GM23338 (cell line): ENCODE data around the gene CACNG3. TPM values are rescaled to one million over a fixed set of nuclear protein-coding genes. Genes with fewer than 3 reads are reported as not detected.

ENCODE experiments used
- ATAC-seq: fragments of 200-7000 bp; cut with Tn5 transposase; 3 replicates; pipeline ENCODE4 v1.9.1; 2020
- DNase-seq: peaks from one replicate; pipeline ENCODE4 v3.0.0-alpha.2; 2015; ENCODE audit warnings: low spot score
- H2AFZ ChIP-seq: fragments of 200-600 bp; sonication (generic); 2 replicates; pipeline ENCODE4 v1.8.0; 2016; ENCODE audit warnings: antibody characterized with exemption, mild to moderate bottlenecking, moderate library complexity
- H3F3A ChIP-seq: fragments of 200-600 bp; sonication (generic); replicated peaks from 2 replicates; pipeline ENCODE4 v1.8.0; 2017; ENCODE audit warnings: antibody characterized with exemption, mixed run types, low read depth
- H3K27ac ChIP-seq: fragments of 200-600 bp; sonication (generic); 2 replicates; pipeline ENCODE4 v1.6.1; 2016; ENCODE audit warnings: low read depth
- H3K27me3 ChIP-seq: fragments of 200-600 bp; sonication (generic); 2 replicates; pipeline ENCODE4 v1.8.0; 2016; ENCODE audit warnings: mild to moderate bottlenecking, mixed run types, moderate library complexity; ENCODE audit not compliant: insufficient read depth
- H3K36me3 ChIP-seq: fragments of 200-600 bp; sonication (generic); 2 replicates; pipeline ENCODE4 v1.8.0; 2016; ENCODE audit warnings: mild to moderate bottlenecking; ENCODE audit not compliant: insufficient read depth
- H3K4me1 ChIP-seq: fragments of 200-600 bp; sonication (generic); 2 replicates; pipeline ENCODE4 v1.8.0; 2016; ENCODE audit warnings: mild to moderate bottlenecking, moderate library complexity; ENCODE audit not compliant: insufficient read depth
- H3K4me2 ChIP-seq: fragments of 200-600 bp; sonication (generic); 2 replicates; pipeline ENCODE4 v1.7.1; 2017; ENCODE audit warnings: mixed run types
- H3K4me3 ChIP-seq: fragments of 200-600 bp; sonication (generic); 2 replicates; pipeline ENCODE4 v1.6.1; 2016; ENCODE audit warnings: mixed run types
- H3K79me2 ChIP-seq: fragments of 200-600 bp; sonication (generic); replicated peaks from 2 replicates; pipeline ENCODE4 v1.8.0; 2017; ENCODE audit warnings: mild to moderate bottlenecking; ENCODE audit not compliant: insufficient read depth
- H3K9me2 ChIP-seq: fragments of 200-600 bp; sonication (generic); 2 replicates; pipeline ENCODE4 v1.8.0; 2017; ENCODE audit not compliant: insufficient read depth
- H4K20me1 ChIP-seq: fragments of 200-600 bp; sonication (generic); replicated peaks from 2 replicates; pipeline ENCODE4 v1.8.0; 2017; ENCODE audit warnings: mild to moderate bottlenecking; ENCODE audit not compliant: insufficient read depth
- H3K27ac Mint-ChIP-seq: 2 replicates; pipeline ENCODE4 v1.8.0; 2020; ENCODE audit warnings: inconsistent platforms, mild to moderate bottlenecking, moderate library complexity, mixed read lengths
- H3K27me3 Mint-ChIP-seq: 3 replicates; pipeline ENCODE4 v1.8.0; 2022; ENCODE audit warnings: low read depth, mild to moderate bottlenecking, moderate library complexity, mixed read lengths, inconsistent platforms; ENCODE audit not compliant: insufficient read depth, poor library complexity
- H3K36me3 Mint-ChIP-seq: 3 replicates; pipeline ENCODE4 v1.8.0; 2021; ENCODE audit warnings: low read depth, mild to moderate bottlenecking, inconsistent platforms, moderate library complexity, mixed read lengths
- H3K4me1 Mint-ChIP-seq: 3 replicates; pipeline ENCODE4 v1.8.0; 2020; ENCODE audit warnings: mild to moderate bottlenecking, inconsistent platforms, mixed read lengths
- H3K4me3 Mint-ChIP-seq: 3 replicates; pipeline ENCODE4 v1.8.0; 2021; ENCODE audit warnings: moderate library complexity, mild to moderate bottlenecking, inconsistent platforms, mixed read lengths
- H3K9me3 Mint-ChIP-seq: 3 replicates; pipeline ENCODE4 v1.8.0; 2020; ENCODE audit warnings: moderate library complexity, mild to moderate bottlenecking, inconsistent platforms, mixed read lengths
- CREB1 ChIP-seq: fragments of 250-450 bp; sonication (Bioruptor Pico); IDR thresholded peaks from 2 replicates; pipeline ENCODE4 v1.5.0; 2020; ENCODE audit warnings: low read depth, mild to moderate bottlenecking, moderate library complexity
- EZH2 ChIP-seq: fragments of 200-600 bp; sonication (generic); IDR thresholded peaks from one replicate; pipeline ENCODE4 v1.8.0; 2017; ENCODE audit warnings: antibody characterized with exemption, mild to moderate bottlenecking, low read depth; ENCODE audit not compliant: unreplicated experiment
- STAT1 ChIP-seq: IDR thresholded peaks from one replicate; pipeline ENCODE4 v1.6.1; 2016; ENCODE audit warnings: antibody characterized with exemption; ENCODE audit not compliant: unreplicated experiment
- ZNF114 ChIP-seq: fragments of 250-450 bp; sonication (Bioruptor Pico); IDR thresholded peaks from 2 replicates; pipeline ENCODE4 v1.5.0; 2020; ENCODE audit warnings: mild to moderate bottlenecking, moderate library complexity
- ZNF331 ChIP-seq: fragments of 250-450 bp; sonication (Bioruptor Pico); IDR thresholded peaks from 2 replicates; pipeline ENCODE4 v1.5.0; 2020; ENCODE audit warnings: low read depth, mild to moderate bottlenecking, moderate library complexity
- polyA plus RNA-seq: library from polyadenylated mRNA; unstranded; fragments of >200 nt; fragmentation: Nextera tagmentation; extraction: Ambion mirVana; gene quantifications from 2 replicates; pipeline ENCODE4 v1.2.1, GENCODE V29; 2016
- total RNA-seq: library from RNA; depleted of rRNA; stranded (reverse); fragments of >200 nt; shearing (Covaris generic); gene quantifications from 2 replicates; pipeline ENCODE4 v1.2.3, GENCODE V29; 2014
- TF ChIP-seq, protein P1 (sequence below), 2 experiments: fragments of 200-600 bp in 1 of 2; sonication (generic) in 1 of 2; conservative IDR thresholded peaks; 2 replicates each; pipeline versions ENCODE4 v1.5.1 to v1.6.1; 2016 to 2017; ENCODE audit warnings: antibody characterized with exemption in 2 of 2, low read depth in 2 of 2, mild to moderate bottlenecking in 2 of 2, moderate library complexity in 1 of 2
- TF ChIP-seq, protein P2 (sequence below): IDR thresholded peaks from one replicate; pipeline ENCODE4 v1.6.1; 2018; ENCODE audit warnings: antibody characterized with exemption; ENCODE audit not compliant: unreplicated experiment

The CACNG3 gene
- total and polyA plus RNA-seq, 2 experiments from 2014 or later, result not detected

DNA sequence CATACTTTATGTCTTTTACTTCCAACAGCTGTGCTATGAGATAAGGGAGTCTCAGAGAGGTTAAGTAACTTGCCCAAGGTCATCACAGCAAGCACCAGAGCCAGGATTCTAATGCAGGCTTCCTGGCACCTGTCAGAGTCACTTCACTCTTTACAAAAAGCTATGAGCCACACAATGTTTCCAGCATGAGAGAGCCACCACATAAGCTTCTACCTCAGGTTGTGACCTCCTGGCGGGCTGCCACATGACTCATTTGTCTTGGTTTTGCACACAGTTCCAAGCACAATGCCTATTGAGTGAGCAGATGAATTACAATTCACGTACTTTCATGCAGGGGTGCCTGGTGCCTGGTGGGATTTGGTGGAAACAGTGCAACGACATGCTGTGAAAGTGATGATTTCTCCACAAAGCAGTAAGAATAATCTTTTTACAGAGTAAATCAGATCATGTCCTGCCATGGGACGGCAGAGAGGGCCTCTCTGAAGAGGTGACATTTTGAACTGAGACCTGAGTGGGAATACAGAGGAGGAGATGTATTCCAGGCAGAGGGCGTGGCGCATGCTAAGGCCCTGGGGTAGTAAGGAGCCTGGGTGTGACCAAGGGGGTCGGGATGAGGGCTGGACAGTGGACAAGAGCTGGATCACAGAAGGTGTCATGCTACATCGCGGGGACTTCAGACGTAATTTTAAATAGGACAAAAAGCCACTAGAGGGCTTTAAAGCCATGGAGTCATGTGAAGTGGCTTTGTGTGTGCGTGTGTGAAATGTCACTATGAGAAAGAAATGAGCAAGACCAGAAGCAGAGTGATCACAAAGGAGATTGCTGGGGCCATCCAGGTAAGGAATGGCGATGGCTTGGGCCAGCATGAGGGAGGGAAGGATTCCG lies 53.4 kb downstream of the CACNG3 start:
- Histone ChIP-seq H3K4me2 (no peak overlapping the region), H3F3A (no peaks in the 10 kb centered on the region), H3K4me1 (no peaks in the 10 kb centered on the region), H3K36me3 (no peaks in the 10 kb centered on the region), H3K4me3 (no peak overlapping the region), H2AFZ (no peak overlapping the region), H3K79me2 (no peaks in the 10 kb centered on the region), H3K27me3 (no peaks in the 10 kb centered on the region), H3K27ac (no peak overlapping the region), H4K20me1 (no peaks in the 10 kb centered on the region), H3K9me2 (no peaks in the 10 kb centered on the region)
- no peak for TF ChIP-seq STAT1
- TF ChIP-seq, protein P1, sequence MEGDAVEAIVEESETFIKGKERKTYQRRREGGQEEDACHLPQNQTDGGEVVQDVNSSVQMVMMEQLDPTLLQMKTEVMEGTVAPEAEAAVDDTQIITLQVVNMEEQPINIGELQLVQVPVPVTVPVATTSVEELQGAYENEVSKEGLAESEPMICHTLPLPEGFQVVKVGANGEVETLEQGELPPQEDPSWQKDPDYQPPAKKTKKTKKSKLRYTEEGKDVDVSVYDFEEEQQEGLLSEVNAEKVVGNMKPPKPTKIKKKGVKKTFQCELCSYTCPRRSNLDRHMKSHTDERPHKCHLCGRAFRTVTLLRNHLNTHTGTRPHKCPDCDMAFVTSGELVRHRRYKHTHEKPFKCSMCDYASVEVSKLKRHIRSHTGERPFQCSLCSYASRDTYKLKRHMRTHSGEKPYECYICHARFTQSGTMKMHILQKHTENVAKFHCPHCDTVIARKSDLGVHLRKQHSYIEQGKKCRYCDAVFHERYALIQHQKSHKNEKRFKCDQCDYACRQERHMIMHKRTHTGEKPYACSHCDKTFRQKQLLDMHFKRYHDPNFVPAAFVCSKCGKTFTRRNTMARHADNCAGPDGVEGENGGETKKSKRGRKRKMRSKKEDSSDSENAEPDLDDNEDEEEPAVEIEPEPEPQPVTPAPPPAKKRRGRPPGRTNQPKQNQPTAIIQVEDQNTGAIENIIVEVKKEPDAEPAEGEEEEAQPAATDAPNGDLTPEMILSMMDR (conservative IDR thresholded peaks at IDR 0.05; ENCODE audit: low read depth in 2 of 2), result peak in 1 of 2 experiments; percentile 14; a peak in 2 of 4 replicates
- peaks cover 2% of the 10 kb centered on the region; the same call in 1 of the 3 replicates for H3K9me3 Mint-ChIP-seq
- peaks cover 9% of the 10 kb centered on the region for H3K27me3 Mint-ChIP-seq
- ATAC-seq (no peak), DNase-seq (peak; percentile 15)
- H3K4me3 Mint-ChIP-seq, result no peak overlapping the region
- H3K27ac Mint-ChIP-seq, result no peak overlapping the region; the same call in 1 of the 2 replicates
- no peaks in the 10 kb centered on the region for H3K36me3 Mint-ChIP-seq
- peaks cover 5% of the 10 kb centered on the region; the same call in 2 of the 3 replicates for H3K4me1 Mint-ChIP-seq

DNA sequence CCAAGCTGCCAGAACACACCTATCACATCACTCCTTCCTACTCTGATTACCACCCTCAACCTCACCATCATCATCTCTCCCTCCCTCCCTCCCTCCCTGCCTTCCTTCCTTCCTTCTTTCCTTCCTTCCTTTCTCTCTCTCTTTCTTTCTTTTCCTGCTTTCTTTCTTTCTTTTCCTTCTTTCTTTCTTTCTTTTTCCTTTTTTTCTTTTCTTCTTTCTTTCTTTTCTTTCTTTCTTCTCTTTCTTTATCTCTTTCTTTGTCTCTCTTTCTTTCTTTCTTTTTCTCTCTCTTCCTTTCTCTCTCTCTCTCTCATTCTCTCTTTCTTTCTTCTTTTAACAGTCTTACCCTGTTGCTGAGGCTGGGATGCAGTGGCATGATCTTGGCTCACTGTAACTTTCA lies 59.2 kb downstream of the CACNG3 start:
- Histone ChIP-seq H3K4me2 (no peak overlapping the region), H3K79me2 (no peaks in the 10 kb centered on the region), H3K27ac (no peak overlapping the region), H4K20me1 (no peaks in the 10 kb centered on the region), H3K4me1 (0 out of 2 replicates have a peak, but pooled peaks cover 5% of the 10 kb centered on the region), H3F3A (no peaks in the 10 kb centered on the region), H3K27me3 (no peaks in the 10 kb centered on the region), H2AFZ (no peak overlapping the region), H3K4me3 (no peak overlapping the region), H3K36me3 (no peaks in the 10 kb centered on the region), H3K9me2 (no peaks in the 10 kb centered on the region)
- no peak for DNase-seq
- Mint-ChIP-seq H3K4me3 (no peak overlapping the region), H3K36me3 (no peaks in the 10 kb centered on the region), H3K9me3 (no peaks in the 10 kb centered on the region), H3K27ac (no peak overlapping the region), H3K27me3 (peaks cover 7% of the 10 kb centered on the region), H3K4me1 (peaks cover 14% of the 10 kb centered on the region)
- TF ChIP-seq ZNF114 (no peak), STAT1 (no peak), ZNF331 (CRISPR knock-in tag) (no peak), EZH2 (no peak), CREB1 (CRISPR knock-in tag) (no peak)
- TF ChIP-seq, protein P2, sequence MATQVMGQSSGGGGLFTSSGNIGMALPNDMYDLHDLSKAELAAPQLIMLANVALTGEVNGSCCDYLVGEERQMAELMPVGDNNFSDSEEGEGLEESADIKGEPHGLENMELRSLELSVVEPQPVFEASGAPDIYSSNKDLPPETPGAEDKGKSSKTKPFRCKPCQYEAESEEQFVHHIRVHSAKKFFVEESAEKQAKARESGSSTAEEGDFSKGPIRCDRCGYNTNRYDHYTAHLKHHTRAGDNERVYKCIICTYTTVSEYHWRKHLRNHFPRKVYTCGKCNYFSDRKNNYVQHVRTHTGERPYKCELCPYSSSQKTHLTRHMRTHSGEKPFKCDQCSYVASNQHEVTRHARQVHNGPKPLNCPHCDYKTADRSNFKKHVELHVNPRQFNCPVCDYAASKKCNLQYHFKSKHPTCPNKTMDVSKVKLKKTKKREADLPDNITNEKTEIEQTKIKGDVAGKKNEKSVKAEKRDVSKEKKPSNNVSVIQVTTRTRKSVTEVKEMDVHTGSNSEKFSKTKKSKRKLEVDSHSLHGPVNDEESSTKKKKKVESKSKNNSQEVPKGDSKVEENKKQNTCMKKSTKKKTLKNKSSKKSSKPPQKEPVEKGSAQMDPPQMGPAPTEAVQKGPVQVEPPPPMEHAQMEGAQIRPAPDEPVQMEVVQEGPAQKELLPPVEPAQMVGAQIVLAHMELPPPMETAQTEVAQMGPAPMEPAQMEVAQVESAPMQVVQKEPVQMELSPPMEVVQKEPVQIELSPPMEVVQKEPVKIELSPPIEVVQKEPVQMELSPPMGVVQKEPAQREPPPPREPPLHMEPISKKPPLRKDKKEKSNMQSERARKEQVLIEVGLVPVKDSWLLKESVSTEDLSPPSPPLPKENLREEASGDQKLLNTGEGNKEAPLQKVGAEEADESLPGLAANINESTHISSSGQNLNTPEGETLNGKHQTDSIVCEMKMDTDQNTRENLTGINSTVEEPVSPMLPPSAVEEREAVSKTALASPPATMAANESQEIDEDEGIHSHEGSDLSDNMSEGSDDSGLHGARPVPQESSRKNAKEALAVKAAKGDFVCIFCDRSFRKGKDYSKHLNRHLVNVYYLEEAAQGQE, result no peak
- no peak for ATAC-seq
